ENCODE results near the gene CIC. TPM values are rescaled to one million over a fixed set of nuclear protein-coding genes. Genes with fewer than 3 reads are reported as not detected.

CIC gene
- total and polyA plus RNA-seq, 2 of the 13 experiments (the other 11 are each of a cell fraction or from before 2014, with no cell fraction given), result 5.9 to 8.0 TPM

DNA sequence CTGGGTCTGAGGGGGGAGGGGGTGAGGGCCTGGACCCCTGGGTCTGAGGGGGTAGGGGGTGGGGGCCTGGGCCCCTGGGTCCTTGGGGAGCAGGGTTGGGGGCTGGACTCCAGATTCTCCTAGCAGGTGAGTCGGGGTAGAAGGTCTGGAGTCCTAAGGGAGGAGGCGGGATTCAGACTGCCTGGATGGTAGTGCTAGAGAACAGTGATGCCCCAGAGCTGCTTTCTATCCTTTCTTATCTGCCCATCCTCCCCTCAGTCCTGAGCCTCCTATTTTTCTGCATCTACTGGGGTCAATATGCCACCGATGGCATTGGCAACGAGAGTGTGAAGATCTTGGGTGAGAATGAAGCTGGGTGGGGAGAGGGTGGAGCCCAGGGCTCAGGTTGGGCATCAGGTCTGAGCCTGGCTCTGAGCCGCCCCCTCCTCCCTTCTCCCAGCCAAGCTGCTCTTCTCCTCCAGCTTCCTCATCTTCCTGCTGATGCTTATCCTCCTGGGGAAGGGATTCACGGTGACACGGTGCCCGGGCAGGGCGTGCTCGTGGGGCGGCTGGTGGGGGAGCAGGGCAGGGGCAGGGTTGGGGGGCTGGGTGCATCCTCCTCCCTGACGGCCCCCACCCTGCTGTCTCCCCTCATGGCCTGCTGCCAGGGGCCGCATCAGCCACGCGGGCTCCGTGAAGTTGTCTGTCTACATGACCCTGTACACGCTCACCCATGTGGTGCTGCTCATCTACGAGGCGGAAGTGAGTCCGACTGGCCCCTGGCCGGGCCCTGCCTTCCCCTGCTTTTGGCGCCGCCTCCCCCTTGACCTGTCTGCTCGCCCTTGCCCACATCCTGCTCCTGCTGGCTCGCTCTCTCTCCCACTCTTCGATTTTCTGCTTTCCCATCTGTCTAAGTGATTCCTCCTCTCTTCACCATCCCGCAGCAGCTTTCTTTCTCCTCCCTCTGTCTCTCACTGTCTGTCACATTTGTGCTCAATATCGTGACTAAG, 47.5 kb downstream of the CIC start (continued):
- TF ChIP-seq, protein P1, sequence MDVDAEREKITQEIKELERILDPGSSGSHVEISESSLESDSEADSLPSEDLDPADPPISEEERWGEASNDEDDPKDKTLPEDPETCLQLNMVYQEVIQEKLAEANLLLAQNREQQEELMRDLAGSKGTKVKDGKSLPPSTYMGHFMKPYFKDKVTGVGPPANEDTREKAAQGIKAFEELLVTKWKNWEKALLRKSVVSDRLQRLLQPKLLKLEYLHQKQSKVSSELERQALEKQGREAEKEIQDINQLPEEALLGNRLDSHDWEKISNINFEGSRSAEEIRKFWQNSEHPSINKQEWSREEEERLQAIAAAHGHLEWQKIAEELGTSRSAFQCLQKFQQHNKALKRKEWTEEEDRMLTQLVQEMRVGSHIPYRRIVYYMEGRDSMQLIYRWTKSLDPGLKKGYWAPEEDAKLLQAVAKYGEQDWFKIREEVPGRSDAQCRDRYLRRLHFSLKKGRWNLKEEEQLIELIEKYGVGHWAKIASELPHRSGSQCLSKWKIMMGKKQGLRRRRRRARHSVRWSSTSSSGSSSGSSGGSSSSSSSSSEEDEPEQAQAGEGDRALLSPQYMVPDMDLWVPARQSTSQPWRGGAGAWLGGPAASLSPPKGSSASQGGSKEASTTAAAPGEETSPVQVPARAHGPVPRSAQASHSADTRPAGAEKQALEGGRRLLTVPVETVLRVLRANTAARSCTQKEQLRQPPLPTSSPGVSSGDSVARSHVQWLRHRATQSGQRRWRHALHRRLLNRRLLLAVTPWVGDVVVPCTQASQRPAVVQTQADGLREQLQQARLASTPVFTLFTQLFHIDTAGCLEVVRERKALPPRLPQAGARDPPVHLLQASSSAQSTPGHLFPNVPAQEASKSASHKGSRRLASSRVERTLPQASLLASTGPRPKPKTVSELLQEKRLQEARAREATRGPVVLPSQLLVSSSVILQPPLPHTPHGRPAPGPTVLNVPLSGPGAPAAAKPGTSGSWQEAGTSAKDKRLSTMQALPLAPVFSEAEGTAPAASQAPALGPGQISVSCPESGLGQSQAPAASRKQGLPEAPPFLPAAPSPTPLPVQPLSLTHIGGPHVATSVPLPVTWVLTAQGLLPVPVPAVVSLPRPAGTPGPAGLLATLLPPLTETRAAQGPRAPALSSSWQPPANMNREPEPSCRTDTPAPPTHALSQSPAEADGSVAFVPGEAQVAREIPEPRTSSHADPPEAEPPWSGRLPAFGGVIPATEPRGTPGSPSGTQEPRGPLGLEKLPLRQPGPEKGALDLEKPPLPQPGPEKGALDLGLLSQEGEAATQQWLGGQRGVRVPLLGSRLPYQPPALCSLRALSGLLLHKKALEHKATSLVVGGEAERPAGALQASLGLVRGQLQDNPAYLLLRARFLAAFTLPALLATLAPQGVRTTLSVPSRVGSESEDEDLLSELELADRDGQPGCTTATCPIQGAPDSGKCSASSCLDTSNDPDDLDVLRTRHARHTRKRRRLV (CRISPR knock-in tag; IDR thresholded peaks at IDR 0.05), result no peak
- TF ChIP-seq, protein P2, sequence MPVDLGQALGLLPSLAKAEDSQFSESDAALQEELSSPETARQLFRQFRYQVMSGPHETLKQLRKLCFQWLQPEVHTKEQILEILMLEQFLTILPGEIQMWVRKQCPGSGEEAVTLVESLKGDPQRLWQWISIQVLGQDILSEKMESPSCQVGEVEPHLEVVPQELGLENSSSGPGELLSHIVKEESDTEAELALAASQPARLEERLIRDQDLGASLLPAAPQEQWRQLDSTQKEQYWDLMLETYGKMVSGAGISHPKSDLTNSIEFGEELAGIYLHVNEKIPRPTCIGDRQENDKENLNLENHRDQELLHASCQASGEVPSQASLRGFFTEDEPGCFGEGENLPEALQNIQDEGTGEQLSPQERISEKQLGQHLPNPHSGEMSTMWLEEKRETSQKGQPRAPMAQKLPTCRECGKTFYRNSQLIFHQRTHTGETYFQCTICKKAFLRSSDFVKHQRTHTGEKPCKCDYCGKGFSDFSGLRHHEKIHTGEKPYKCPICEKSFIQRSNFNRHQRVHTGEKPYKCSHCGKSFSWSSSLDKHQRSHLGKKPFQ (CRISPR knock-in tag; IDR thresholded peaks at IDR 0.05; ENCODE audit: insufficient replicate concordance), result no peak
- no peak for TF ChIP-seq SIX4 (CRISPR knock-in tag; IDR thresholded peaks at IDR 0.05)
- no peak for TF ChIP-seq ZNF30 (CRISPR knock-in tag; IDR thresholded peaks at IDR 0.05)
- TF ChIP-seq CHD4 (IDR thresholded peaks at IDR 0.05; ENCODE audit: borderline replicate concordance, low read length), result no peak
- no peak for TF ChIP-seq ZNF567 (CRISPR knock-in tag; IDR thresholded peaks at IDR 0.05; ENCODE audit: borderline replicate concordance)
- TF ChIP-seq, protein P3, sequence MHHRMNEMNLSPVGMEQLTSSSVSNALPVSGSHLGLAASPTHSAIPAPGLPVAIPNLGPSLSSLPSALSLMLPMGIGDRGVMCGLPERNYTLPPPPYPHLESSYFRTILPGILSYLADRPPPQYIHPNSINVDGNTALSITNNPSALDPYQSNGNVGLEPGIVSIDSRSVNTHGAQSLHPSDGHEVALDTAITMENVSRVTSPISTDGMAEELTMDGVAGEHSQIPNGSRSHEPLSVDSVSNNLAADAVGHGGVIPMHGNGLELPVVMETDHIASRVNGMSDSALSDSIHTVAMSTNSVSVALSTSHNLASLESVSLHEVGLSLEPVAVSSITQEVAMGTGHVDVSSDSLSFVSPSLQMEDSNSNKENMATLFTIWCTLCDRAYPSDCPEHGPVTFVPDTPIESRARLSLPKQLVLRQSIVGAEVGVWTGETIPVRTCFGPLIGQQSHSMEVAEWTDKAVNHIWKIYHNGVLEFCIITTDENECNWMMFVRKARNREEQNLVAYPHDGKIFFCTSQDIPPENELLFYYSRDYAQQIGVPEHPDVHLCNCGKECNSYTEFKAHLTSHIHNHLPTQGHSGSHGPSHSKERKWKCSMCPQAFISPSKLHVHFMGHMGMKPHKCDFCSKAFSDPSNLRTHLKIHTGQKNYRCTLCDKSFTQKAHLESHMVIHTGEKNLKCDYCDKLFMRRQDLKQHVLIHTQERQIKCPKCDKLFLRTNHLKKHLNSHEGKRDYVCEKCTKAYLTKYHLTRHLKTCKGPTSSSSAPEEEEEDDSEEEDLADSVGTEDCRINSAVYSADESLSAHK (CRISPR knock-in tag; IDR thresholded peaks at IDR 0.05; ENCODE audit: borderline replicate concordance), result no peak
- TF ChIP-seq, protein P4, sequence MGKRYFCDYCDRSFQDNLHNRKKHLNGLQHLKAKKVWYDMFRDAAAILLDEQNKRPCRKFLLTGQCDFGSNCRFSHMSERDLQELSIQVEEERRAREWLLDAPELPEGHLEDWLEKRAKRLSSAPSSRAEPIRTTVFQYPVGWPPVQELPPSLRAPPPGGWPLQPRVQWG (CRISPR knock-in tag; IDR thresholded peaks at IDR 0.05; ENCODE audit: borderline replicate concordance, low read depth), result no peak
- TF ChIP-seq HNF4G (IDR thresholded peaks at IDR 0.05; ENCODE audit: borderline replicate concordance, low read depth, low read length), result no peak
- no peak for TF ChIP-seq HNF4G (CRISPR knock-in tag; IDR thresholded peaks at IDR 0.05; ENCODE audit: borderline replicate concordance, low read depth)
- TF ChIP-seq ZSCAN31 (CRISPR knock-in tag; IDR thresholded peaks at IDR 0.05; ENCODE audit: low read depth), result no peak
- TF ChIP-seq ZNF484 (CRISPR knock-in tag; IDR thresholded peaks at IDR 0.05; ENCODE audit: borderline replicate concordance, low read depth), result no peak
- TF ChIP-seq, protein P5, sequence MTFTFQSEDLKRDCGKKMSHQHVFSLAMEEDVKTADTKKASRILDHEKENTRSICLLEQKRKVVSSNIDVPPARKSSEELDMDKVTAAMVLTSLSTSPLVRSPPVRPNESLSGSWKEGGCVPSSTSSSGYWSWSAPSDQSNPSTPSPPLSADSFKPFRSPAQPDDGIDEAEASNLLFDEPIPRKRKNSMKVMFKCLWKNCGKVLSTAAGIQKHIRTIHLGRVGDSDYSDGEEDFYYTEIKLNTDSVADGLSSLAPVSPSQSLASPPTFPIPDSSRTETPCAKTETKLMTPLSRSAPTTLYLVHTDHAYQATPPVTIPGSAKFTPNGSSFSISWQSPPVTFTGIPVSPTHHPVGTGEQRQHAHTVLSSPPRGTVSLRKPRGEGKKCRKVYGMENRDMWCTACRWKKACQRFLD (CRISPR knock-in tag; IDR thresholded peaks at IDR 0.05; ENCODE audit: borderline replicate concordance), result no peak
- TF ChIP-seq ZNF260 (CRISPR knock-in tag; IDR thresholded peaks at IDR 0.05; ENCODE audit: borderline replicate concordance, low read depth), result no peak
- no peak; the same call in 1 of the 2 replicates for TF ChIP-seq HOXA3 (CRISPR knock-in tag; IDR thresholded peaks at IDR 0.05)
- TF ChIP-seq ZNF788 (CRISPR knock-in tag; IDR thresholded peaks at IDR 0.05; ENCODE audit: borderline replicate concordance), result no peak
- TF ChIP-seq PHB2 (IDR thresholded peaks at IDR 0.05; ENCODE audit: partially characterized antibody), result no peak
